Suprapubic skin (tissue), 3 donors: Measurements from ENCODE around the gene PAOX.

Source experiments
- POLR2A ChIP-seq, 2 donors: fragments of 450-650 bp; IDR thresholded peaks; one replicate each; pipeline ENCODE4 v1.6.1; 2017; ENCODE audit warnings: antibody characterized with exemption in 2 of 2, mild to moderate bottlenecking in 2 of 2, moderate library complexity in 2 of 2
- TF ChIP-seq, protein P1 (sequence below), 2 donors: fragments of 200-600 bp in 1 of 2; fragments of 450-650 bp in 1 of 2; sonication (generic) in 1 of 2; IDR thresholded peaks; one replicate each; pipeline ENCODE4 v1.5.1; 2016 to 2019; ENCODE audit warnings: antibody characterized with exemption in 2 of 2, mild to moderate bottlenecking in 1 of 2, moderate library complexity in 1 of 2

DNA sequence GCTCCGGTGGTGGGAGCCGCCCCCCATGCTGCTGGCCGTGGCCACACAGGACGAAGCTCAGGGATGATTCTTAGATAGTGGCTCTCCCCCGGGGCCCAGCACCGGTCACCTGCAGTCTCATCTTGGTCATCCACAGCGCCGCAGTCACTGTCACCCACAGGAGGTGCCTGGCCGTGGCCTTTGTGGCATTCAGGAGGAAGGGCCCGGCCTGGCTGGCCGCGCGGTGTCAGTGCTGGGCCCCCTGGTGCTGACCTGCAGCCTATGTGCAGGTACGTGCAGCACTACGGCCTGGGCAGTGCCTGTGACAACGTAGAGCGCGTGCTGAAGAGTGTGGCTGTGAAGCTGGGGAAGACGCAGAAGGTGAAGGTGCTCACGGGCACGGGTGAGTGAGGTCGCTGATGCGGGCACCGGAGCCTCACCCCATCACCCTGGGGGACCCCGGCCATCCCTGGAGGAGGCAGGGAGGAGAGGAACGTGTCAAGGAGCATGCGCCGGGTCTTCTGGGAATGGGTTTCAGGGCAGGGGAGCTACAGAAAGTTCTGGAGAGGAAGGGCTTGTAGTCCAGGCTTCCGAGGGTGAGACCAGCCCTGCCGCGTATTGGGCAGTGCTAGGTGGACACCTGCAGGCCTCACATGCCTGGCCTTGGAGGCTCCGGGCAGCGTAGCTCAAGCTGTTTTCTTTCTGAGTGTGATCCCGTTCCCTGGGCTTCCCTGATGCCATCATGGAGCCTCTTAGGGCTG, 40.3 kb downstream of the PAOX start:
- TF ChIP-seq, protein P1, sequence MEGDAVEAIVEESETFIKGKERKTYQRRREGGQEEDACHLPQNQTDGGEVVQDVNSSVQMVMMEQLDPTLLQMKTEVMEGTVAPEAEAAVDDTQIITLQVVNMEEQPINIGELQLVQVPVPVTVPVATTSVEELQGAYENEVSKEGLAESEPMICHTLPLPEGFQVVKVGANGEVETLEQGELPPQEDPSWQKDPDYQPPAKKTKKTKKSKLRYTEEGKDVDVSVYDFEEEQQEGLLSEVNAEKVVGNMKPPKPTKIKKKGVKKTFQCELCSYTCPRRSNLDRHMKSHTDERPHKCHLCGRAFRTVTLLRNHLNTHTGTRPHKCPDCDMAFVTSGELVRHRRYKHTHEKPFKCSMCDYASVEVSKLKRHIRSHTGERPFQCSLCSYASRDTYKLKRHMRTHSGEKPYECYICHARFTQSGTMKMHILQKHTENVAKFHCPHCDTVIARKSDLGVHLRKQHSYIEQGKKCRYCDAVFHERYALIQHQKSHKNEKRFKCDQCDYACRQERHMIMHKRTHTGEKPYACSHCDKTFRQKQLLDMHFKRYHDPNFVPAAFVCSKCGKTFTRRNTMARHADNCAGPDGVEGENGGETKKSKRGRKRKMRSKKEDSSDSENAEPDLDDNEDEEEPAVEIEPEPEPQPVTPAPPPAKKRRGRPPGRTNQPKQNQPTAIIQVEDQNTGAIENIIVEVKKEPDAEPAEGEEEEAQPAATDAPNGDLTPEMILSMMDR (IDR thresholded peaks at IDR 0.05): no peak
- TF ChIP-seq POLR2A (IDR thresholded peaks at IDR 0.05): no peak
